AG08396 (cell line): Measurements from ENCODE around the gene MYL3.
"Not testable (repeated sequence)": the region's sequence is repeated elsewhere in the genome, so short reads cannot be mapped to it uniquely, and the experiment has no call there.

Source experiments
- DNase-seq: peaks from one replicate; pipeline ENCODE4 v3.0.0; 2012; ENCODE audit warnings: low spot score, mixed read lengths

MYL3 gene

DNA sequence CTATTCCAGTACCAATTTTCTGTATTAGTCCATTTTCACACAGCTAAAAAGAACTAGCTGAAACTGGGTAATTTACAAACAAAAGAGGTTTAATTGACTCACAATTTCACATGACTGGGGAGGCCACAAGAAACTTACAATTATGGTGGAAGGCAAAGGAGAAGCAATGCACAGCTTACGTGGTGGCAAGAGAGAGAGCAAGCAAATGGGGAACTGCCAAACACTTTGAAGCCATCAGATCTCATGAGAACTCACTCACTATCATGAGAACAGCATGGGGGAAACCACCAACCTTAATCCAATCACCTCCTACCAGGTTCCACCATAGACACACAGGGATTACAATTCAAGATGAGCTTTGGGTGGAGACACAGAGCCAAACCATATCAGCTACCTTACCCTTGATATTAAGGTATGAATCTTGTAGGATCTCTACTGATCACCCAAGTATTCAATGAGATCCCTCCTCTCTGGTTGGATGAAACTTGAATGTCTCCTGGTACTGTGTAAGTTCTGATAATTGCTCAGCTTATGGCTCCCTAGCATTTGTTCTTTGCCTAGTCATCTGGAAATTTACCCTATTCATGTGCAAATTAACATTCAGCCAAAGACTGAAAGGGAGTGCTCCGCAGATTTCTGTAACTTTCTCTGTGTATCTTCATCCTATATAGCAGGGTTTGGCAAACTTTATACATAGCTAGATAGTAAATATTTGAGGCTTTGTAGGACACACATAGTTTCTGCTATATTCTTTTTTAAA lies 38.9 kb downstream of the MYL3 start:
- DNase-seq, result no peak

DNA sequence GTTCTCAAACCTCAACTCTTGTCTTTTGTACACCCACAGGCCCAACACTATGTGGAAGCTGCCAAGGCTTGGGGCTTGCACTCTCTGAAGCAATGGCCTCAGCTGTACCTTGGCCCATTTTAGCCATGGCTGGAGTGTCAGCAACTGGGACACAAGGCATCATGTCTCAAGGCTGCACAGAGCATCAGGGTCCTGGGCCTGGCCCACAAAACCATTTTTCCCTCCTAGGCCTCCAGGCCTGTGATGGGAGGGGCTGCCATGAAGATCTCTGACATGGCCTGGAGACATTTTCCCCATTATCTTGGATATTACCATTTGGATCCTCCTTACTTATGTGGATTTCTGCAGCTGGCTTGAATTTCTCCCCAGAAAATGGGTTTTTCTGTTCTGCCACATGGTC lies 39.9 kb downstream of the MYL3 start:
- not testable (repeated sequence) for DNase-seq

DNA sequence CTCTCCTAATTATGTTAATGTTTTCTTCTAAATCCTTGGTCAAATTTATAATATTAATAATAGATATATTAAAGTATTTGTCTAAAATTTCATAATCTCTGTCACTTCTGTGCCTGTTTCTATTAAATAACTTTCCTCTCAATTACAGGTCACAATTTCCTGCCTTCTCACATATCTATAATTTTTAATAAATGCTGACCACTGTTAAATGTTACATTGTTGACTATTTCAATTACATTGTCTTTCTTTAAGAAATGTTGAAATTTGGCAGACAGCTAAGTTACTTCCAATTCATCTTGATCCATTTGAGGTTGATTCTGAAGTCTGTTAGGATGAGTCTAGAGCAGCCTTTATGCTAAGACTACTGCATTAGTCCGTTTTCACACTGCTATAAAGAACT lies 41.7 kb downstream of the MYL3 start:
- DNase-seq, result no peak

DNA sequence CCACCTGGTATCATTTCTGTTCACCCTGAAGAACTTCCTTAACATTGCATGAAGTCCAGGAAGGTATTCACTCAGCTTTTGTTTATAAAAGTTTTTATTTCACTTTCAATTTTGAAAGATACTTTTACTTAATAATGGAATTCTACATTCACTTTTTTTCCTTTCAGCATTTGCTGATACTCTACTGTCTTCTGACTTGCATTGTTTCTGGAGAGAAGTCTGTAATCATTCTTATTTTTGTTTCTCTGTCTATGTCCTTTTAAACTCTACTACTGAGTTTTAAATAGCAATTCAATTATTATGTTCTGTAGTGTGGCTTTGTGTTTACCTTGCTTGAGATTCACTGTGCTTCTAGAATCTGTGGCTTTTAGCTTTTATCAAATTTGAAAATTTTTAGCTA lies 42.4 kb downstream of the MYL3 start:
- DNase-seq, result no peak

DNA sequence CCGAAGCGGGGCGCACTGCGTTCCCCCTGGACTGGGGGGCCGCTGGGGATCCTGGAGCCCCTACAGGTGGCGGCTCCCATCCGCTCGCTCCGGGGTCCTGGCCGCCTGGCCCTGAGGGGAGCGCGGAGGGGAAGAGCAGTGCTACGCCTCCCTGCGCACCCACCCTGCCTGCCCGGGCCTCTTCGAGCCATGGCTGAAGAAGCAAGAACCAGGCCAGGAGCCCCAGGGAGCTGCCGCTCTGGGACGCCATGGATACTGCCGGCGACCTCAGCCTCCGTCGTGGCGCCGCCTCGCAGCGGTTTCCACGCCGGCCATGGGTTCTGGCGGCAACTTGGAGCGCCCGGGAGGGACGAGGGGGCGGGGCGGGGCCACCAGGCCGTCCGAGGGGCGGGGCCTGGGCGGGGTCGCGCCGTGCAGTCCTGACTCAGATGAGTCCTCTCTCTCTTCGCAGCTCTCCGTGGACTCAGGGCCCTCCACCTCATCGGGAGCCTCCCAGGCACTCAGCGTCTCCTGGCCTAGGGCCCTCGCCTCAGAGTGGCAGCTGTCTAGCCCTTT lies 50.9 kb downstream of the MYL3 start:
- peak; percentile 71 for DNase-seq

DNA sequence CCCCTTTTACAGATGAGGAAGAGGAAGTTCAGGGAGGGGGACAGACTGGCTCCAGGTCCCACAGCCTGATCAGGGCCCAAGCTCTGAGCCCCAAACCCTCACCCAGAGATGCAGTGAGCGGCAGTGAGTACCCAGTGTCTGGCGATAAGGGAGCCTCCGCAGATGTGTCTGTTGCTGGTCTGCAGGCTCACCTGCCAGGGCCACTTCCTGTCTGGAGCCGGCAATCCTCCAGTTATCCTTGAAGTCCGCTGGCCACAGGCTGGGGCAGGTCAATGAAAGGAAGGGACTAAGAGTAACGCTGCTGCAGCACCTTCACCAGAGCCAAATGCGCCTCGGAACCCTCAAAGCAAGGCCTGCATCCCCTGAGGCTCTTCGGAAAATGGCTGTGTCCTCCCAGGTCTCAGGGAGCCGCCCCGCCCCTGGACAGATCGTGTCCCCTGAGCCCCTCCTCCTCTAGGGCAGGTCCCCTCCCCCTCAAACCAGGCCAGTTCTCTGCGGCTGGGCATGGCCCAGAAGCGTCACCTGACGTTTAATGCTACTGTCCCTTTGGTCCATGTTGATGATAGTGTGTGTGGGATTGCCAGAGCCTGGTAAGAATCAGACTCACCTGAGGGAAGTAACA lies 51.5 kb downstream of the MYL3 start:
- DNase-seq, result no peak

DNA sequence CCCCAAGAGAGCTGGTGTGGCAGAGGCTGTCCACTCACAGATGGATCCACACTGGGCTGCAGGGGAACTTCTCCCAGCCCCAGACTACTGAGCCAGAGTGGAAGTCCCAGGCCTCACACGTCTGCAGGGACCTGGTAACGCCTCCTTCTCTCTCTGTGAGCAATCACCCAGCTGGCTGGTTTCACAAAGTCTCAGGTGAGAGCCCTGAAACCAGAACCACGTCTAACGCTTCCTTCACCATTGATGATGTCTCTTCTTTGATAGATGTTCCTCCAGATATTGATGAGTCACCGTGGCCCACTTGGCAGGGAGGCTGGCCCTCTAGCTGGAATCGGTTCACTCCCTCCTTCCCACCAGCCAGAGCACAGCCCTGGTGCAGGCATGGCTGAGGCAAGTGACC lies 54.5 kb downstream of the MYL3 start:
- not testable (repeated sequence) for DNase-seq
